WTC11 (cell line): ENCODE data around the gene NAA80. TPM values are rescaled to one million over a fixed set of nuclear protein-coding genes. Genes with fewer than 3 reads are reported as not detected.

Experiments
- CREB1 ChIP-seq: sonication (generic); formaldehyde crosslinking; IDR thresholded peaks from 2 replicates; pipeline ENCODE4 v1.8.0; 2023; ENCODE audit warnings: mild to moderate bottlenecking, missing genetic modification reagents
- FOXK1 ChIP-seq: sonication (generic); formaldehyde crosslinking; IDR thresholded peaks from 2 replicates; pipeline ENCODE4 v1.8.0; 2022; ENCODE audit warnings: mild to moderate bottlenecking, moderate library complexity, missing genetic modification reagents
- GTF2I ChIP-seq: fragments of 250-450 bp; sonication (Bioruptor Pico); conservative IDR thresholded peaks from 2 replicates; pipeline ENCODE4 v1.4.0; 2021; ENCODE audit warnings: mild to moderate bottlenecking
- JUN ChIP-seq: sonication (generic); formaldehyde crosslinking; IDR thresholded peaks from 2 replicates; pipeline ENCODE4 v1.8.0; 2023; ENCODE audit warnings: mild to moderate bottlenecking, missing genetic modification reagents
- KAT7 ChIP-seq: sonication (generic); formaldehyde crosslinking; IDR thresholded peaks from 2 replicates; pipeline ENCODE4 v1.8.1; 2023; ENCODE audit warnings: missing genetic modification reagents, mild to moderate bottlenecking, borderline replicate concordance
- MXD4 ChIP-seq: fragments of 250-450 bp; sonication (Bioruptor Pico); IDR thresholded peaks from 2 replicates; pipeline ENCODE4 v1.8.0; 2021; ENCODE audit warnings: mild to moderate bottlenecking, moderate library complexity, borderline replicate concordance
- OVOL2 ChIP-seq: fragments of 250-450 bp; sonication (Bioruptor Pico); IDR thresholded peaks from 2 replicates; pipeline ENCODE4 v1.9.0; 2021; ENCODE audit warnings: mild to moderate bottlenecking, borderline replicate concordance
- SP1 ChIP-seq: sonication (generic); formaldehyde crosslinking; conservative IDR thresholded peaks from 2 replicates; pipeline ENCODE4 v1.8.1; 2022; ENCODE audit warnings: missing genetic modification reagents
- TCF7 ChIP-seq: sonication (generic); formaldehyde crosslinking; IDR thresholded peaks from 2 replicates; pipeline ENCODE4 v1.8.0; 2022; ENCODE audit warnings: mild to moderate bottlenecking, low read depth, missing genetic modification reagents, moderate library complexity
- TEAD1 ChIP-seq: sonication (generic); formaldehyde crosslinking; IDR thresholded peaks from 2 replicates; pipeline ENCODE4 v1.8.0; 2022; ENCODE audit warnings: mild to moderate bottlenecking, missing genetic modification reagents
- TP53 ChIP-seq: sonication (generic); formaldehyde crosslinking; IDR thresholded peaks from 2 replicates; pipeline ENCODE4 v1.8.1; 2023; ENCODE audit warnings: mild to moderate bottlenecking, missing genetic modification reagents
- ZNF138 ChIP-seq: sonication (generic); formaldehyde crosslinking; conservative IDR thresholded peaks from 2 replicates; pipeline ENCODE4 v1.8.1; 2022; ENCODE audit warnings: mild to moderate bottlenecking, moderate library complexity, missing genetic modification reagents
- ZNF317 ChIP-seq: sonication (generic); formaldehyde crosslinking; IDR thresholded peaks from 2 replicates; pipeline ENCODE4 v1.8.1; 2023; ENCODE audit warnings: low read depth, mild to moderate bottlenecking, moderate library complexity, missing genetic modification reagents, borderline replicate concordance
- ZNF416 ChIP-seq: fragments of 250-450 bp; sonication (Bioruptor Pico); IDR thresholded peaks from 2 replicates; pipeline ENCODE4 v1.9.0; 2021; ENCODE audit warnings: mild to moderate bottlenecking, inconsistent platforms
- total RNA-seq: library from RNA; stranded (reverse); gene quantifications from 3 replicates; pipeline ENCODE4 v1.2.3, GENCODE V29; 2021
- TF ChIP-seq, protein P1 (sequence below): sonication (generic); formaldehyde crosslinking; IDR thresholded peaks from 2 replicates; pipeline ENCODE4 v1.8.1; 2023; ENCODE audit warnings: mild to moderate bottlenecking, missing genetic modification reagents, borderline replicate concordance
- TF ChIP-seq, protein P2 (sequence below): sonication (generic); formaldehyde crosslinking; conservative IDR thresholded peaks from 2 replicates; pipeline ENCODE4 v1.8.1; 2023; ENCODE audit warnings: mild to moderate bottlenecking, low read depth, missing genetic modification reagents, moderate library complexity
- TF ChIP-seq, protein P3 (sequence below): fragments of 200-600 bp; IDR thresholded peaks from 2 replicates; pipeline ENCODE4 v1.8.0; 2022; ENCODE audit warnings: antibody characterized with exemption
- TF ChIP-seq, protein P4 (sequence below): sonication (generic); formaldehyde crosslinking; IDR thresholded peaks from 2 replicates; pipeline ENCODE4 v1.8.1; 2023; ENCODE audit warnings: mild to moderate bottlenecking, missing genetic modification reagents
- TF ChIP-seq, protein P5 (sequence below): fragments of 250-450 bp; sonication (Bioruptor Pico); IDR thresholded peaks from 2 replicates; pipeline ENCODE4 v1.9.0; 2021; ENCODE audit warnings: mild to moderate bottlenecking
- TF ChIP-seq, protein P6 (sequence below): sonication (generic); formaldehyde crosslinking; conservative IDR thresholded peaks from 2 replicates; pipeline ENCODE4 v1.8.1; 2022; ENCODE audit warnings: mild to moderate bottlenecking, missing genetic modification reagents
- TF ChIP-seq, protein P7 (sequence below): sonication (generic); formaldehyde crosslinking; IDR thresholded peaks from 2 replicates; pipeline ENCODE4 v1.8.0; 2023; ENCODE audit warnings: mild to moderate bottlenecking, missing genetic modification reagents

NAA80 gene
- total RNA-seq, 1 experiment from 2014 or later: 17.3 TPM

DNA sequence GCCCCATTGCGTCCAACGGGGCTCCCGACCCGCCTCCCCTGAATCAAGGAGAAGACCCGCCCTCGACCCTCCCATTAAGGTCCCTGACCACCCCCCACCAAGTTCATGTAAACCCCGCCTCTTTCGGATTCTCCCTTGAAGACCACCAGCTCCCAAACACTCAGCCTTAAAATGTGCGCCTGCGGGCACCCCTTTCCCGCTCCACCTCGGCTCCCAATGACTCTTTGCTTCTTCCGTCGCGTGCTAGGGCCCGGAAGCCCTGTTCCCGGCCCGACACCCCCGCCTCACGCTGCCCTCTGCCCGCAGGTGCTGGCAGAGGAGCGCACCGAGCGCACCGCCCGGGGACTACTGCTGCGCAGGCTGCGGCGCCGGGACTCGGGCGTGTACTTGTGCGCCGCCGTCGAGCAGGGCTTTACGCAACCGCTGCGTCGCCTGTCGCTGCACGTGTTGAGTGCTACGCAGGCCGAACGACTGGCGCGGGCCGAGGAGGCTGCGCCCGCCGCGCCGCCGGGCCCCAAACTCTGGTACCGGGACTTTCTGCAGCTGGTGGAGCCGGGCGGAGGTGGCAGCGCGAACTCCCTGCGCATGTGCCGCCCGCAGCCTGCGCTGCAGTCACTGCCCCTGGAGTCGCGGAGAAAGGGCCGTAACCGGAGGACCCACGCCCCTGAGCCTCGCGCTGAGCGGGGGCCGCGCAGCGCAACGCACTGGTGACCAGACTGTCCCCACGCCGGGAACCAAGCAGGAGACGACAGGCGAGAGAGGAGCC is 23.0 kb downstream of the NAA80 start (continued):
- TF ChIP-seq, protein P1, sequence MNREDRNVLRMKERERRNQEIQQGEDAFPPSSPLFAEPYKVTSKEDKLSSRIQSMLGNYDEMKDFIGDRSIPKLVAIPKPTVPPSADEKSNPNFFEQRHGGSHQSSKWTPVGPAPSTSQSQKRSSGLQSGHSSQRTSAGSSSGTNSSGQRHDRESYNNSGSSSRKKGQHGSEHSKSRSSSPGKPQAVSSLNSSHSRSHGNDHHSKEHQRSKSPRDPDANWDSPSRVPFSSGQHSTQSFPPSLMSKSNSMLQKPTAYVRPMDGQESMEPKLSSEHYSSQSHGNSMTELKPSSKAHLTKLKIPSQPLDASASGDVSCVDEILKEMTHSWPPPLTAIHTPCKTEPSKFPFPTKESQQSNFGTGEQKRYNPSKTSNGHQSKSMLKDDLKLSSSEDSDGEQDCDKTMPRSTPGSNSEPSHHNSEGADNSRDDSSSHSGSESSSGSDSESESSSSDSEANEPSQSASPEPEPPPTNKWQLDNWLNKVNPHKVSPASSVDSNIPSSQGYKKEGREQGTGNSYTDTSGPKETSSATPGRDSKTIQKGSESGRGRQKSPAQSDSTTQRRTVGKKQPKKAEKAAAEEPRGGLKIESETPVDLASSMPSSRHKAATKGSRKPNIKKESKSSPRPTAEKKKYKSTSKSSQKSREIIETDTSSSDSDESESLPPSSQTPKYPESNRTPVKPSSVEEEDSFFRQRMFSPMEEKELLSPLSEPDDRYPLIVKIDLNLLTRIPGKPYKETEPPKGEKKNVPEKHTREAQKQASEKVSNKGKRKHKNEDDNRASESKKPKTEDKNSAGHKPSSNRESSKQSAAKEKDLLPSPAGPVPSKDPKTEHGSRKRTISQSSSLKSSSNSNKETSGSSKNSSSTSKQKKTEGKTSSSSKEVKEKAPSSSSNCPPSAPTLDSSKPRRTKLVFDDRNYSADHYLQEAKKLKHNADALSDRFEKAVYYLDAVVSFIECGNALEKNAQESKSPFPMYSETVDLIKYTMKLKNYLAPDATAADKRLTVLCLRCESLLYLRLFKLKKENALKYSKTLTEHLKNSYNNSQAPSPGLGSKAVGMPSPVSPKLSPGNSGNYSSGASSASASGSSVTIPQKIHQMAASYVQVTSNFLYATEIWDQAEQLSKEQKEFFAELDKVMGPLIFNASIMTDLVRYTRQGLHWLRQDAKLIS: no peak
- TF ChIP-seq, protein P2, sequence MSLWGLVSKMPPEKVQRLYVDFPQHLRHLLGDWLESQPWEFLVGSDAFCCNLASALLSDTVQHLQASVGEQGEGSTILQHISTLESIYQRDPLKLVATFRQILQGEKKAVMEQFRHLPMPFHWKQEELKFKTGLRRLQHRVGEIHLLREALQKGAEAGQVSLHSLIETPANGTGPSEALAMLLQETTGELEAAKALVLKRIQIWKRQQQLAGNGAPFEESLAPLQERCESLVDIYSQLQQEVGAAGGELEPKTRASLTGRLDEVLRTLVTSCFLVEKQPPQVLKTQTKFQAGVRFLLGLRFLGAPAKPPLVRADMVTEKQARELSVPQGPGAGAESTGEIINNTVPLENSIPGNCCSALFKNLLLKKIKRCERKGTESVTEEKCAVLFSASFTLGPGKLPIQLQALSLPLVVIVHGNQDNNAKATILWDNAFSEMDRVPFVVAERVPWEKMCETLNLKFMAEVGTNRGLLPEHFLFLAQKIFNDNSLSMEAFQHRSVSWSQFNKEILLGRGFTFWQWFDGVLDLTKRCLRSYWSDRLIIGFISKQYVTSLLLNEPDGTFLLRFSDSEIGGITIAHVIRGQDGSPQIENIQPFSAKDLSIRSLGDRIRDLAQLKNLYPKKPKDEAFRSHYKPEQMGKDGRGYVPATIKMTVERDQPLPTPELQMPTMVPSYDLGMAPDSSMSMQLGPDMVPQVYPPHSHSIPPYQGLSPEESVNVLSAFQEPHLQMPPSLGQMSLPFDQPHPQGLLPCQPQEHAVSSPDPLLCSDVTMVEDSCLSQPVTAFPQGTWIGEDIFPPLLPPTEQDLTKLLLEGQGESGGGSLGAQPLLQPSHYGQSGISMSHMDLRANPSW (CRISPR knock-in tag): no peak
- TF ChIP-seq ZNF416 (CRISPR knock-in tag) (no peak), ZNF138 (CRISPR knock-in tag) (no peak), GTF2I (CRISPR knock-in tag) (no peak), ZNF317 (CRISPR knock-in tag) (no peak), MXD4 (CRISPR knock-in tag) (no peak), TCF7 (no peak), OVOL2 (CRISPR knock-in tag) (no peak), JUN (CRISPR knock-in tag) (no peak), KAT7 (CRISPR knock-in tag) (0 out of 2 replicates have a peak, but pooled peaks have one; percentile 58), FOXK1 (CRISPR knock-in tag) (peak; percentile 36; the same call in 1 of the 2 replicates), TEAD1 (CRISPR knock-in tag) (peak; percentile 73; the same call in 1 of the 2 replicates), SP1 (no peak), CREB1 (peak; percentile 15; the same call in 1 of the 2 replicates), TP53 (CRISPR knock-in tag) (no peak)
- TF ChIP-seq, protein P3, sequence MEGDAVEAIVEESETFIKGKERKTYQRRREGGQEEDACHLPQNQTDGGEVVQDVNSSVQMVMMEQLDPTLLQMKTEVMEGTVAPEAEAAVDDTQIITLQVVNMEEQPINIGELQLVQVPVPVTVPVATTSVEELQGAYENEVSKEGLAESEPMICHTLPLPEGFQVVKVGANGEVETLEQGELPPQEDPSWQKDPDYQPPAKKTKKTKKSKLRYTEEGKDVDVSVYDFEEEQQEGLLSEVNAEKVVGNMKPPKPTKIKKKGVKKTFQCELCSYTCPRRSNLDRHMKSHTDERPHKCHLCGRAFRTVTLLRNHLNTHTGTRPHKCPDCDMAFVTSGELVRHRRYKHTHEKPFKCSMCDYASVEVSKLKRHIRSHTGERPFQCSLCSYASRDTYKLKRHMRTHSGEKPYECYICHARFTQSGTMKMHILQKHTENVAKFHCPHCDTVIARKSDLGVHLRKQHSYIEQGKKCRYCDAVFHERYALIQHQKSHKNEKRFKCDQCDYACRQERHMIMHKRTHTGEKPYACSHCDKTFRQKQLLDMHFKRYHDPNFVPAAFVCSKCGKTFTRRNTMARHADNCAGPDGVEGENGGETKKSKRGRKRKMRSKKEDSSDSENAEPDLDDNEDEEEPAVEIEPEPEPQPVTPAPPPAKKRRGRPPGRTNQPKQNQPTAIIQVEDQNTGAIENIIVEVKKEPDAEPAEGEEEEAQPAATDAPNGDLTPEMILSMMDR: no peak
- TF ChIP-seq, protein P4, sequence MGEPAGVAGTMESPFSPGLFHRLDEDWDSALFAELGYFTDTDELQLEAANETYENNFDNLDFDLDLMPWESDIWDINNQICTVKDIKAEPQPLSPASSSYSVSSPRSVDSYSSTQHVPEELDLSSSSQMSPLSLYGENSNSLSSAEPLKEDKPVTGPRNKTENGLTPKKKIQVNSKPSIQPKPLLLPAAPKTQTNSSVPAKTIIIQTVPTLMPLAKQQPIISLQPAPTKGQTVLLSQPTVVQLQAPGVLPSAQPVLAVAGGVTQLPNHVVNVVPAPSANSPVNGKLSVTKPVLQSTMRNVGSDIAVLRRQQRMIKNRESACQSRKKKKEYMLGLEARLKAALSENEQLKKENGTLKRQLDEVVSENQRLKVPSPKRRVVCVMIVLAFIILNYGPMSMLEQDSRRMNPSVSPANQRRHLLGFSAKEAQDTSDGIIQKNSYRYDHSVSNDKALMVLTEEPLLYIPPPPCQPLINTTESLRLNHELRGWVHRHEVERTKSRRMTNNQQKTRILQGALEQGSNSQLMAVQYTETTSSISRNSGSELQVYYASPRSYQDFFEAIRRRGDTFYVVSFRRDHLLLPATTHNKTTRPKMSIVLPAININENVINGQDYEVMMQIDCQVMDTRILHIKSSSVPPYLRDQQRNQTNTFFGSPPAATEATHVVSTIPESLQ (CRISPR knock-in tag): no peak
- TF ChIP-seq, protein P5, sequence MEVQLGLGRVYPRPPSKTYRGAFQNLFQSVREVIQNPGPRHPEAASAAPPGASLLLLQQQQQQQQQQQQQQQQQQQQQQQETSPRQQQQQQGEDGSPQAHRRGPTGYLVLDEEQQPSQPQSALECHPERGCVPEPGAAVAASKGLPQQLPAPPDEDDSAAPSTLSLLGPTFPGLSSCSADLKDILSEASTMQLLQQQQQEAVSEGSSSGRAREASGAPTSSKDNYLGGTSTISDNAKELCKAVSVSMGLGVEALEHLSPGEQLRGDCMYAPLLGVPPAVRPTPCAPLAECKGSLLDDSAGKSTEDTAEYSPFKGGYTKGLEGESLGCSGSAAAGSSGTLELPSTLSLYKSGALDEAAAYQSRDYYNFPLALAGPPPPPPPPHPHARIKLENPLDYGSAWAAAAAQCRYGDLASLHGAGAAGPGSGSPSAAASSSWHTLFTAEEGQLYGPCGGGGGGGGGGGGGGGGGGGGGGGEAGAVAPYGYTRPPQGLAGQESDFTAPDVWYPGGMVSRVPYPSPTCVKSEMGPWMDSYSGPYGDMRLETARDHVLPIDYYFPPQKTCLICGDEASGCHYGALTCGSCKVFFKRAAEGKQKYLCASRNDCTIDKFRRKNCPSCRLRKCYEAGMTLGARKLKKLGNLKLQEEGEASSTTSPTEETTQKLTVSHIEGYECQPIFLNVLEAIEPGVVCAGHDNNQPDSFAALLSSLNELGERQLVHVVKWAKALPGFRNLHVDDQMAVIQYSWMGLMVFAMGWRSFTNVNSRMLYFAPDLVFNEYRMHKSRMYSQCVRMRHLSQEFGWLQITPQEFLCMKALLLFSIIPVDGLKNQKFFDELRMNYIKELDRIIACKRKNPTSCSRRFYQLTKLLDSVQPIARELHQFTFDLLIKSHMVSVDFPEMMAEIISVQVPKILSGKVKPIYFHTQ: no peak
- TF ChIP-seq, protein P6, sequence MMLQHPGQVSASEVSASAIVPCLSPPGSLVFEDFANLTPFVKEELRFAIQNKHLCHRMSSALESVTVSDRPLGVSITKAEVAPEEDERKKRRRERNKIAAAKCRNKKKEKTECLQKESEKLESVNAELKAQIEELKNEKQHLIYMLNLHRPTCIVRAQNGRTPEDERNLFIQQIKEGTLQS: no peak
- TF ChIP-seq, protein P7, sequence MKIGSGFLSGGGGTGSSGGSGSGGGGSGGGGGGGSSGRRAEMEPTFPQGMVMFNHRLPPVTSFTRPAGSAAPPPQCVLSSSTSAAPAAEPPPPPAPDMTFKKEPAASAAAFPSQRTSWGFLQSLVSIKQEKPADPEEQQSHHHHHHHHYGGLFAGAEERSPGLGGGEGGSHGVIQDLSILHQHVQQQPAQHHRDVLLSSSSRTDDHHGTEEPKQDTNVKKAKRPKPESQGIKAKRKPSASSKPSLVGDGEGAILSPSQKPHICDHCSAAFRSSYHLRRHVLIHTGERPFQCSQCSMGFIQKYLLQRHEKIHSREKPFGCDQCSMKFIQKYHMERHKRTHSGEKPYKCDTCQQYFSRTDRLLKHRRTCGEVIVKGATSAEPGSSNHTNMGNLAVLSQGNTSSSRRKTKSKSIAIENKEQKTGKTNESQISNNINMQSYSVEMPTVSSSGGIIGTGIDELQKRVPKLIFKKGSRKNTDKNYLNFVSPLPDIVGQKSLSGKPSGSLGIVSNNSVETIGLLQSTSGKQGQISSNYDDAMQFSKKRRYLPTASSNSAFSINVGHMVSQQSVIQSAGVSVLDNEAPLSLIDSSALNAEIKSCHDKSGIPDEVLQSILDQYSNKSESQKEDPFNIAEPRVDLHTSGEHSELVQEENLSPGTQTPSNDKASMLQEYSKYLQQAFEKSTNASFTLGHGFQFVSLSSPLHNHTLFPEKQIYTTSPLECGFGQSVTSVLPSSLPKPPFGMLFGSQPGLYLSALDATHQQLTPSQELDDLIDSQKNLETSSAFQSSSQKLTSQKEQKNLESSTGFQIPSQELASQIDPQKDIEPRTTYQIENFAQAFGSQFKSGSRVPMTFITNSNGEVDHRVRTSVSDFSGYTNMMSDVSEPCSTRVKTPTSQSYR (CRISPR knock-in tag): no peak
